ENCODE results near the gene PTGDS. TPM values are rescaled to one million over a fixed set of nuclear protein-coding genes. Genes with fewer than 3 reads are reported as not detected.
"Not testable (repeated sequence)": the region's sequence is repeated elsewhere in the genome, so short reads cannot be mapped to it uniquely, and the experiment has no call there.

PTGDS gene
- total RNA-seq, 8 experiments from 2014 or later = 1.2 to 273 (median 12.3) TPM

- ATAC-seq (replicated peaks in 6 of 8) = peak in 2 of 8 experiments; percentile 3 to 5
- Histone ChIP-seq H3K4me1 (replicated peaks in 1 of 2) (peaks cover 5 to 12% of the 10 kb centered on the region in 2 donors), H3K4me3 (no peak overlapping the region), H3K27ac (no peak overlapping the region)
- no CpG with 5 or more reads among the region's 12 CpGs for WGBS, 10 experiments
- in situ Hi-C loops (cut with MboI; ENCODE audit: low pct_unique_long_range_greater_than_20kb in 2 of 9, low sequenced_read_pairs in 9 of 9, unreplicated experiment in 9 of 9) = no loop called here
These were observed 18.5 kb downstream of the PTGDS start for GRCh38 chr9:136995772-136996311.

- peaks cover 5 to 12% of the 10 kb centered on the region in 2 donors for H3K4me1 ChIP-seq (replicated peaks in 1 of 2)
- no peak within 1 kb of the TSS for H3K4me3 ChIP-seq
- in situ Hi-C loops (cut with MboI; ENCODE audit: low pct_unique_long_range_greater_than_20kb in 2 of 9, low sequenced_read_pairs in 9 of 9, unreplicated experiment in 9 of 9) = no loop called here
- 100% methylated on average over 1 of the region's 35 CpGs; no CpG with 5 or more reads in 9 of the 10 experiments for WGBS, 10 experiments
- ATAC-seq (replicated peaks in 6 of 8) = peak in 3 of 8 experiments; percentile 7 to 20 (median 12)
- no peak within 1 kb of the TSS for H3K27ac ChIP-seq
These were observed 19.3 kb downstream of the PTGDS start, which contains the start of gene CLIC3 for GRCh38 chr9:136996361-136997292. TSS of gene CLIC3 (minus strand) at chr9:136996568. CDS start at chr9:136996543, 25 bp downstream.

GRCh38 chr9:136997371-136997770 lies 20.1 kb downstream of the PTGDS start:
- in situ Hi-C loops (cut with MboI; ENCODE audit: low pct_unique_long_range_greater_than_20kb in 2 of 9, low sequenced_read_pairs in 9 of 9, unreplicated experiment in 9 of 9) = no loop called here
- no peak overlapping the region for H3K4me3 ChIP-seq
- WGBS, 10 experiments = 70 to 95% (median 80%) methylated on average over 1 to 5 of the region's 10 CpGs; no CpG with 5 or more reads in 5 of the 10 experiments
- H3K4me1 ChIP-seq (replicated peaks in 1 of 2) = peaks cover 5 to 12% of the 10 kb centered on the region in 2 donors
- no peak overlapping the region for H3K27ac ChIP-seq
- no peak for ATAC-seq (replicated peaks in 6 of 8)

GRCh38 chr9:136997830-136998234 lies 20.5 kb downstream of the PTGDS start:
- Histone ChIP-seq H3K27ac (no peak overlapping the region), H3K4me3 (no peak overlapping the region), H3K4me1 (replicated peaks in 1 of 2) (peaks cover 5 to 12% of the 10 kb centered on the region in 2 donors)
- 59 to 100% (median 89%) methylated on average over 1 to 5 of the region's 18 CpGs; no CpG with 5 or more reads in 5 of the 10 experiments for WGBS, 10 experiments
- ATAC-seq (replicated peaks in 6 of 8) = no peak
- in situ Hi-C loops (cut with MboI; ENCODE audit: low pct_unique_long_range_greater_than_20kb in 2 of 9, low sequenced_read_pairs in 9 of 9, unreplicated experiment in 9 of 9) = no loop called here

- in situ Hi-C loops (cut with MboI; ENCODE audit: low pct_unique_long_range_greater_than_20kb in 2 of 9, low sequenced_read_pairs in 9 of 9, unreplicated experiment in 9 of 9) = no loop called here
- peaks cover 0 to 9% of the 10 kb centered on the region in 2 donors for H3K4me1 ChIP-seq (replicated peaks in 1 of 2)
These were observed 23.1 kb downstream of the PTGDS start for GRCh38 chr9:137000177-137000930.

GRCh38 chr9:137001857-137002645 lies 24.7 kb downstream of the PTGDS start:
- ATAC-seq (replicated peaks in 6 of 8) = no peak
- Histone ChIP-seq H3K27ac (no peak overlapping the region), H3K4me3 (no peak overlapping the region), H3K4me1 (replicated peaks in 1 of 2) (no peaks in the 10 kb centered on the region)
- WGBS, 10 experiments = 53 to 88% (median 80%) methylated on average over 1 to 10 of the region's 20 CpGs; no CpG with 5 or more reads in 3 of the 10 experiments
- in situ Hi-C loops (cut with MboI; ENCODE audit: low pct_unique_long_range_greater_than_20kb in 2 of 9, low sequenced_read_pairs in 9 of 9, unreplicated experiment in 9 of 9) = no loop called here

More at GRCh38 chr9:137000177-137000930, 23.1 kb downstream of the PTGDS start:
- no peak for ATAC-seq (replicated peaks in 6 of 8)
- WGBS, 10 experiments = 20 to 100% (median 77%) methylated on average over 1 to 4 of the region's 10 CpGs; no CpG with 5 or more reads in 4 of the 10 experiments
- H3K4me3 ChIP-seq = no peak overlapping the region
- H3K27ac ChIP-seq = no peak overlapping the region

GRCh38 chr9:137002646-137003041 lies 25.3 kb downstream of the PTGDS start:
- WGBS, 10 experiments = 66 to 90% (median 84%) methylated on average over 2 to 9 of the region's 10 CpGs; no CpG with 5 or more reads in 6 of the 10 experiments
- in situ Hi-C loops (cut with MboI; ENCODE audit: low pct_unique_long_range_greater_than_20kb in 2 of 9, low sequenced_read_pairs in 9 of 9, unreplicated experiment in 9 of 9) = no loop called here

GRCh38 chr9:137004285-137004684 lies 27.0 kb downstream of the PTGDS start:
- in situ Hi-C loops (cut with MboI; ENCODE audit: low pct_unique_long_range_greater_than_20kb in 2 of 9, low sequenced_read_pairs in 9 of 9, unreplicated experiment in 9 of 9) = not testable (repeated sequence)

More at GRCh38 chr9:137002646-137003041, 25.3 kb downstream of the PTGDS start:
- no peak for ATAC-seq (replicated peaks in 6 of 8)
- H3K27ac ChIP-seq = no peak overlapping the region
- no peak overlapping the region for H3K4me3 ChIP-seq
- H3K4me1 ChIP-seq (replicated peaks in 1 of 2) = no peaks in the 10 kb centered on the region

GRCh38 chr9:137006116-137007003 lies 29.1 kb downstream of the PTGDS start:
- peak in 1 of 8 experiments; percentile 4 for ATAC-seq (replicated peaks in 6 of 8)

More at GRCh38 chr9:137004285-137004684, 27.0 kb downstream of the PTGDS start:
- not testable (repeated sequence) for H3K4me3 ChIP-seq; ATAC-seq (replicated peaks in 6 of 8); H3K27ac ChIP-seq; H3K4me1 ChIP-seq (replicated peaks in 1 of 2)
- WGBS, 10 experiments = 17% methylated on average over 6 of the region's 17 CpGs; no CpG with 5 or more reads in 9 of the 10 experiments

GRCh38 chr9:137007108-137007815 lies 30.0 kb downstream of the PTGDS start:
- ATAC-seq (replicated peaks in 6 of 8) = peak in 6 of 8 experiments; percentile 8 to 48 (median 21)
- H3K4me1 ChIP-seq (replicated peaks in 1 of 2) = no peaks in the 10 kb centered on the region
- H3K4me3 ChIP-seq = no peak overlapping the region
- in situ Hi-C loops (cut with MboI; ENCODE audit: low pct_unique_long_range_greater_than_20kb in 2 of 9, low sequenced_read_pairs in 9 of 9, unreplicated experiment in 9 of 9) = no loop called here
- no peak overlapping the region for H3K27ac ChIP-seq
- WGBS, 10 experiments = 90% methylated on average over 2 of the region's 30 CpGs; no CpG with 5 or more reads in 9 of the 10 experiments

More at GRCh38 chr9:137006116-137007003, 29.1 kb downstream of the PTGDS start:
- H3K4me3 ChIP-seq = no peak overlapping the region
- H3K27ac ChIP-seq = no peak overlapping the region
- 79 to 100% (median 90%) methylated on average over 1 to 7 of the region's 24 CpGs; no CpG with 5 or more reads in 5 of the 10 experiments for WGBS, 10 experiments
- in situ Hi-C loops (cut with MboI; ENCODE audit: low pct_unique_long_range_greater_than_20kb in 2 of 9, low sequenced_read_pairs in 9 of 9, unreplicated experiment in 9 of 9) = no loop called here
- H3K4me1 ChIP-seq (replicated peaks in 1 of 2) = no peaks in the 10 kb centered on the region

GRCh38 chr9:137007816-137008270 lies 30.5 kb downstream of the PTGDS start:
- peak in 4 of 8 experiments; percentile 5 to 22 (median 16) for ATAC-seq (replicated peaks in 6 of 8)
- H3K4me1 ChIP-seq (replicated peaks in 1 of 2) = no peaks in the 10 kb centered on the region
- in situ Hi-C loops (cut with MboI; ENCODE audit: low pct_unique_long_range_greater_than_20kb in 2 of 9, low sequenced_read_pairs in 9 of 9, unreplicated experiment in 9 of 9) = no loop called here
- no peak overlapping the region for H3K4me3 ChIP-seq
- no peak overlapping the region for H3K27ac ChIP-seq
- WGBS, 10 experiments = no CpG with 5 or more reads among the region's 13 CpGs
